GM04504 (cell line): ENCODE results near the gene FAM229B.
A peak's percentile ranks its signal among the peaks of the same experiment; 100 is the strongest.
"Not testable (repeated sequence)": the region's sequence is repeated elsewhere in the genome, so short reads cannot be mapped to it uniquely, and the experiment has no call there.

Experiments used
- DNase-seq: peaks from one replicate; pipeline ENCODE4 v3.0.0-alpha.2; 2012; ENCODE audit warnings: low read depth

FAM229B gene, protein sequence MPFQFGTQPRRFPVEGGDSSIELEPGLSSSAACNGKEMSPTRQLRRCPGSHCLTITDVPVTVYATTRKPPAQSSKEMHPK

DNA sequence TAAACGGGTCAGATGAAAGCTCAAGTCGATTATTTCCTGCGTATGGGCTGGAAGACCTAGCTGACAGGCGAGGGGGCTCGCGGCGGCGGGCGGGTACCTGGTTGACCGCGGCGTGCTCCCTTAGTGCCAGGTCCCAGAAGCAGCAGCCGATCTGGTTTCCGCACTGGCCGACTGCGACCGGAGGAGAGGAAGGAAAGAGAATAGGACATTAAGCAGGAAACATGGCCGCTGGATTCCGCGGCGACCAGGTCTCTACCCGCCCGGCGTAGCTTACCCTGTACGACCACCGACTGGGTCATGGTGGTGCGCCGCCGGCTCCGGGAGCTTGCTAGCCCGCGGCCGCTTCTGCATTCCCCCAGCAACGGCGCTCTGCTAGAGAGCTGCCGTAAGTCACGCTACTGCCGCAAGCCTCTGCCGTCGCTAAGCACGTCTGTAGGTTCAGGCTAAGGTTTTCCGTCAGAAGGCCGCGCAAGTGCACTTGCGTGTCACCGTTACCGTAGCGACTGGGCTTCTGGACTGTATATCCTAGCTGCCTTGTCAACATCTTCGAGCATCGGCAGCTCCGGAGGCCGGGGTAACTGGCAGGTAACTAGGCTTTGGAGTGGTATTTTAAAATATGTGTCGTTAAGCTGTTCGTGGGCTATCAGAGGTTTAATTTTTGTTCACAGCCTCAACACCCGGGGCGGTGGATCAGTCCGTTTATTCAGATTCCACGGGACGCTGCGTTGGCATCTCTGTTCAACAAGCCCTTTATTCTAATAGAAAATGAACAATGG, at the start of gene FAM229B, which contains the start of gene TUBE1:
Gene FAM229B, plus strand, starts transcription at position 456 of the 776 bp plus-strand sequence. CDS start 11,693 bp downstream, outside the sequence.
Gene TUBE1, minus strand, starts transcription at position 347 of the 776 bp plus-strand sequence. Its CDS starts 48 bp downstream, at position 299.
- DNase-seq, result peak; percentile 91

DNA sequence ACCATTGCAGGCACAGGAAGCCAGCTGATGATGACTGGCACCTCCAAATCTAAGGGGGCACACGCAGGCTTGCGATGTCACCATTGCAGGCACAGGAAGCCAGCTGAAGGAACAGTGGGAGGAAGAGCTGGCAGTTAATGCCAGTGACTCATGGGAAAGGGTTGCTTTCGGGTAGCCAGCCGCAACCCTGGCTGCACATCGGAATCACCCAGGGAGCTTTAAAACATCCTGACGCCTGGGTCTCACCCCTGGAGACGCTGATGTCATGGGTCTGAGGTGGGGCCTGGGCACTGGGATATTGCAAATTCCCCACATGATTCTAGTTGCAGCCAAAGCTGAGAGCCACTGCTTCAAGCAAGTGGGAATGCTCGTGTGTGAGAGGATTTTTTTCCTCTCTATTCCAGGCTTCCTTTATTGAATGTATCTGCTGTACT, 49.6 kb upstream of the FAM229B start:
- DNase-seq, result peak; percentile 97

DNA sequence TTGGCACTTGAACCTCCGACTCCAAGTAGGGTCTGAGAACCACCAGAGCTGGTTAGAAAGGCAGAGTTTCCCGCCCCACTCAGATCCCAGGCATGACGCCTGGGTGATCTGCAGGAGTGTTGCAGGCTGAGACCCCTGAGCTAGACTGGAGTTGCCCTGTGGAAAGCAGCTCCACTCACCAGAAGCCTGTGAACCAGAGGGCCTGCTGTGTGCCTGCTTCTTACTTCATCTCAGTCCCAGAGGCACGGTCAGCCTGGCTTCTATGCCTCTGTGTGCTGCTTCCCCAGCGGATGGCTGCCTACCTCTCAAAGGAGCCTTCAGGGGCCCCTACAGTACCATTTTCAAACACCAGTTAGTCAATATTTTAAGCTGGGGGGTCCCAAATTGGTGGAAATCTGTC, 49.1 kb upstream of the FAM229B start:
- no peak for DNase-seq

DNA sequence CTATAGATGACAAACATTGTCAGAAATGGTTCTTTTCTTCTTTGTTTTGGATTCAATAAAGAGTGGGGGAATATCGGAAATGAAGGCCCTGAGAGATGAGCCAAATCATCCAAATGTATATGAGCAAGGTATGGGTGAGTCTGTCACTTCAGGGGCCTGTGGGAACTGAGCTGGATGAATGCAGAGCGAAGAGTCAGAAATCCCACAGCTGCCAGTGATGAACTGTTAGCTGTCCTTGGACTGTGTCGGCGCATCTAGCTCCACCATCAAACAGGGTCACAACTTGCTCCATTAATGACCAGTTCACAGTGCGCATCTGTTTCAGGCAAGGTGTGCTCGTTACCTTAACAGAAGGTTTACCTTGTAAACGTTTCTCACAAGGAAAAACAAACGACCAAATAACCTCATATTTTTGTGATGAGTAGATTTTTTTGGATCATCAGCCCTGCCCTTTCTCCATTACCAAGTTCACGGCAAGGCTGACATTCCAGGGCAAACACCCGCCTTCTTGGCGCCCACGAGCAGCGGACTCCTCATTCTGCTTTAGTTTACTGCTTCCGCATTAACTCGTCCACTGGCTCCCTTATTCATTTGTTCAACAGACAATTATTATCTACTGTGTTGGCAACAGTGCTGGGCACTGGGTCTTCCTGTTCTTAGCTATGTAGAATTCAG, 48.5 kb upstream of the FAM229B start:
- no peak for DNase-seq

DNA sequence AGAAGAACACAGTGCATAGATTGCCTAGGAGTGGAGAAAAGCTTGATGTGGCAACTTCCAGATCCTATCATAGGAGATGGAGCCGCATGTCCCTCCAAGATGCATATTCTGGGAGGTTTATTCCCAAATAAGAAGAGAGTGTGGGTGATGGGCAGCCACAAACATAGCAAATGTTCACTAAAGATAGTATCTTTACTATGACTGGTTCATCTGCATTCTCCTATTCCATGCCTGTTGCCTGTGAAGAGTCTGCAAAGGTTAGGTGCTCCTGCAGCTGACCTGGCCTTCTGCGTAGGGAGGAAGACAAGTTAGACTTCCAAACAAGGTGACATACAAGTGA, 48.0 kb upstream of the FAM229B start:
- DNase-seq, result no peak

DNA sequence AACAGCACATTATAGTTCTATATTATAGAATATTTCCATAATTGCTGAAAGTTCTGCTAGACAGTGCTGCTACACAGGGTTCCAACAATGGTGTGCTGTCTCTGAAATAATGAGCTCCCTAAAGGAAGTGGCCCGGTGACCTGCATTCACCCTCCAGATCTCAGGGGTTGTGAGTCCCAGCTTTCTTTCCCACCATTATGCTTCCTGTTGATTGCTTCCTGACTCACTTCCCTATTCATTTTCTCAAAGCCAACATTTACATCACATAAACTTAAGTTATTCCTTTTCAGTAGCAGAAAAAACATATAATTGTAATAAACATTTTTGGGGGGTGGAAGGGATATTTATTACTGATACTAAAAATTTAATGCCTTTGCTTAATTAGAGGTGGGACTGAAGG, 46.4 kb upstream of the FAM229B start:
- DNase-seq, result no peak

DNA sequence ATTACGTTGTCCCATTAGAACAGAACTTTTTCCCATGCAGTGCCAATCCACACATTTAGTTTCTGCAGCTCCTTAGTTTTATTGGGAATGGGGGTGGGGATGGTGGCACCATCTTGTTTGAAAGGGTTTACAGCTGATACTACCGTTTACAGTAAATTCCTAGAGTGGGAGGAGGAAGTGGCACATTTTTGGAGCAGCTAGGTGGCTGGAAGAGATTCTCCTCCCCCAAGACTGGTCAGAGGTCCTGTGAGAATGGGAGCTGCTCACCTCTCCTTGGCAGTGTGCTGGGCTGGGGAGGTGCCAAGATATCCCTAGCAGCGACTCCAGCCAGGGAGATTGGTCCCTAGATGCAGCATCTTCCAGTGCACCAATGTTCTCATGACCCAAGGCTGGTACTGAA, 45.9 kb upstream of the FAM229B start:
- no peak for DNase-seq

DNA sequence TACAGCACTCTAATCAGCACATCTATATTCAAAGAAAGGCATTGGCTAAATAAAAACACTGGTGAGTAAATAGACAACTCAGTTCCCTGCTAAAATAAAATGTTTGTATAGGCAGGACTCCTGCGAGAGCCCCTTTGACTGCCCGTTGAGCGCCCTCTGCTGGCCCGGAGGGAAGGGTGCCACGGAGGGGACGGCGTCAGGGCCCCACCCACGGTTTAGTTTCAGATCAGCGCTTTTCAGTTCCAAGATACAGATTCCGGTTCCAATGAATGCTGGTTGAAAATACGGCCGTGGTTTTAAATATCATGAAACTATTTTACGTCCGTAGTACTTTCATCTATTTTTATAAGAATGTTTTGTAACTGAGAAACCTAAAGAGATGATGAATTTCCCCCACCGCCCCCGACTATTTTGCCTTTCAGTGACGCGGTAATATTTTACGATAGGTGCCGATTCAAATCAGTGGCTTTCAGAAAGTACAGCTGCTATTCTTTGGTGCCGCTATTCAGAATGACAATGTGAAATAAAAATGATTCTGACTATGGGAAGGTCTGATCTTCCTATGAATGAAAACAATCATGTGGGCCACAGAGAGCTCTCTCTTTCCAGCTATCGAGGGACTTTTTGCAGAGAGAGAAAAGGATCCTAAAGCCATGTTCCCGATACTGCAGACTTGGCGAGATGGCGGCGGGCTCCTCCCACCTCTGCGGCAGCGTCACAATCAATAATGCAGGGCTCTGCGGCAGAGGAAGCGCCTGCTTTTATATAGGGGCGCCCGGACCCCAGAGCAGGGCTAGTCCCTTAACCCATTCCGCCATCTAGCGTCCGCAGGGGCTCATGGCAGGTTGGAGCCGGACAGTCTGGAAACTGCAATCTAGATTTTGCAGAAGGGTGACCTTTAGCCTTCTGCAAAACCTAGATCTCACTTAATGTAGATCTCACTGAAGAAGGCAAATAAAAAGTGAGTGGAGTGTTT, 44.1 kb upstream of the FAM229B start:
- DNase-seq, result peak; percentile 71

DNA sequence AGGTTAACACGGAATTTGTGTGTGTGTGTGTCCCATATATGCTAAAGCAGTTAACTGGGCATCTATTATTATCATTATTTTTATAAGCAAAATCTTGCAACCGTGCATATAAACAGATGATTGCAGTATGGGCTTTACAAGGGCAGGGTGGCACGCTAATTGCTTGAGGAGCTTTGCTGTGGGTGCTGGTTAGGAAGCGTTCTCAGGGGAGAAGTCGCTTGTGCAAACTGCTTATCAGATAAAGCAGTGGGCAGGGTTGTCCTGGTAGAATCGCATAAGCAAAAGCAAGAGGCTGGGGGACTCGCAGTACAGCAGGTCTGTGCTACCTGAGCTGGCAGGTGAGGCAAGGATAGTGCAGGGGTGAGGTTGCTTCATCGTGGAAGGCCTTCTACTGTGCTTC, 43.2 kb upstream of the FAM229B start:
- no peak for DNase-seq

DNA sequence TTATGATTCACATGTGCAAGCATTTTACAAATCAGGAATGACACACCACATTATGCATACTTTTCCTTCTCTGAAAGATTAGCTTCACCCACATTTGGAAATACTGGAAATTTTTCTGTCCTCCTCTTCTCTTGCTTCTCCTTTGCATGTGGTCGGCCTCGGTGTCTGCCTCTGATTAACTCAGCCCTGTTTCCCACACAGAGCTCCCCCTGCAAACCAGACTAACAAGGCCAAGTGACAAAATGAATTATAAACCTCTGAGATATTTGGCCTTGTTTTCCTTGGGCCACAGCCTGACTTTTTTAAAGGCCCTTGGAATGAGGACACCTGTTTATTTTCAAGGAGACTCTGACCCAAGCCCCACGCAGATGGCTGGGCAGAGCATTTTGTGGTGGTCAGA, 42.5 kb upstream of the FAM229B start:
- peak; percentile 92 for DNase-seq

DNA sequence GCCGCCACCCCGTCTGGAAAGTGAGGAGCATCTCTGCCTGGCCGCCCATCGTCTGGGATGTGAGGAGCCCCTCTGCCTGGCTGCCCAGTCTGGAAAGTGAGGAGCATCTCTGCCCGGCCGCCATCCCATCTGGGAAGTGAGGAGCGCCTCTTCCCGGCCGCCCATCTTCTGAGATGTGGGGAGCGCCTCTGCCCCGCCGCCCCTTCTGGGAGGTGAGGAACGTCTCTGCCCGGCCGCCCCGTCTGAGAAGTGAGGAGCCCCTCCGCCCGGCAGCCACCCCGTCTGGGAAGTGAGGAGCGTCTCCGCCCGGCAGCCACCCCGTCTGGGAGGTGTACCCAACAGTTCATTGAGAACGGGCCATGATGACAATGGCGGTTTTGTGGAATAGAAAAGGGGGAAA, 39.9 kb upstream of the FAM229B start:
- DNase-seq, result not testable (repeated sequence)

DNA sequence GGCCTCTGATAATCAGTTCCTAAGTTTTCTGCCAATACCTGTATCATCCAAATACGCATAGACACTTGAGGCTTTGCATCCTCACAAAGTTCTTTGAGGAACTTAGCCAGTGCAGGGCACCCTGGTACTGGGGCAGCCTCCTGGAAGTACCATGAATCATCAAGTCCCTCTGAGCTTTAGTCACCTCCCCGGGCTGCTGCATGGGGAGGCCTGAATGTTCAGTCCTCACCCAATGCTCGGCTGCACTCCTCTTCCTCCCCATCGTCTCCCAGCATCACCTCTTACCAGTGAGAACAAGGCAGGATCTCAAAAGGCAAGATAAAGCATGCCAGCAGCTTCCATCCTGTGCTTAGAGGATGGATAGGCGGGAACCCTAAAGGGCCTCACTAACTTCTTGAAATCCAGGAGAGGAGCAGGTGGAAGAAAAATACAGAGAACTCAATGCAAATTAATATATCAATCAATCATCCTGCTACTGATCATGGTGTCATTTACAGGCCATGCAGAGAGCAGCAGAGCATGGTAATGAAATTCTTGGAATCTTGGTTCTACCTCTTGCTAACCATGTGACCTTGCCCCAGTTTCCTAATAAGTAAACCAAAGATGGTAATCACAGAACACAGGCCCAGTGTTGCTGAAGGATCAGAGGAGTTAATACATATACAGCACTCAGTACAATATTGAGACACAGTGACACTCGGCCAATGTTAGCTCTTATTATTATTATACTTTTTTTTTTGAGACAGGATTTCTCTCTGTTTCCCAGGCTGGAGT, 38.2 kb upstream of the FAM229B start:
- no peak for DNase-seq

DNA sequence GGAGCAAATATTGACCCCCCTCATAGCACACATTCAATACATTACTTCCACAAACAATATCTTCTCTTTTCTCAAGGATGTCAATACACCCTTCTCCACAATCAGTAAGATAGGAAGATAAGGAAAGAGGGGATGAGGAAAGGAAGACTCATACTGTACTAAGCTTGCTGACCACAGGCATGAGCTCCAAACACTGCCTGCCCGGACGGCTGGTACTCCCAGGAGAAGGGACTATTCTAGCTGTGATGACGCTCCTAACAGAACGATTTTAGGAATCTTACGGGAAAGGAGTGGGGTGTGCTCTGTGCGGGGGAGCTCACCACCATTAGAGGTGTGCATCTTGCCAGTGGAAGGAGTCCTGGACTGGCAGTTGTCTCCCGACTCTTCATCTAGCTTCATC, 37.4 kb upstream of the FAM229B start:
- no peak for DNase-seq

DNA sequence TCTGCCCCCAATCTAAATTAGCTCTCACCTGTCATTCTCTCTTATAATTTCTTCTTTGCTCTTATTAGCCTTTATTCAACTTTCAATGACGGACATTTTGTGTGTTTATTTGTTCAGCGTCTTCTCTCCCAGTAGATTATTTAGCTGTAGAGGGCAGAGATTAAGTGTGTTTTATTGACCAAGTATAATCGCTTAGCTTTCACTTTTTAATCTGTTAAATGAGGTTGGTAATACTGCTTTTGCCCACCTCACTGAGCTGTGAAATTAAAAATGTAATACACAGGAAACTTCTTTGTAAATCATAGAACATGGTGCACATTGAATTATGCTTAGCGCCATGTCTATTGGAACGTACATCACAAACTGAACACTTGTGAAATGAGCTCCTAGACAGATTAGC, 37.0 kb upstream of the FAM229B start:
- no peak for DNase-seq

DNA sequence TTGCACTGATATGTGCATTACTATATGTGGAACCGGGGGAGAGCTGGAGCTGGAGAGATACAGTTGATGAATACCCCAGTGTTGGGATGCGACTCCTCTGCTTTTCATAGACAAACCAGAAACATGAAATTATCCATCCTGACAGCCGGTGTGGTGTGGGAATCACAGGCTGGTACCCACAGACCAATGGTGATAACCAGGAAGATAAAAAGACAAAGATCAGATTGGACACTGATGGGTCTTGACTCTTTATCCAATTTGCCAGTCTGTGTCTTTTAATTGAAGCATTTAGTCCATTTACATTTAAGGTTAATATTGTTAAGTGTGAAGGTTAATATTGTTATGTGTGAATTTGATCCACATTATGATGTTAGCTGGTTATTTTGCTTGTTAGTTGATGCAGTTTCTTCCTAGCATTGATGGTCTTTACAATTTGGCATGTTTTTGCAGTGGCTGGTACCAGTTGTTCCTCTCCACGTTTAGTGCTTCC, 36.1 kb upstream of the FAM229B start:
- not testable (repeated sequence) for DNase-seq

DNA sequence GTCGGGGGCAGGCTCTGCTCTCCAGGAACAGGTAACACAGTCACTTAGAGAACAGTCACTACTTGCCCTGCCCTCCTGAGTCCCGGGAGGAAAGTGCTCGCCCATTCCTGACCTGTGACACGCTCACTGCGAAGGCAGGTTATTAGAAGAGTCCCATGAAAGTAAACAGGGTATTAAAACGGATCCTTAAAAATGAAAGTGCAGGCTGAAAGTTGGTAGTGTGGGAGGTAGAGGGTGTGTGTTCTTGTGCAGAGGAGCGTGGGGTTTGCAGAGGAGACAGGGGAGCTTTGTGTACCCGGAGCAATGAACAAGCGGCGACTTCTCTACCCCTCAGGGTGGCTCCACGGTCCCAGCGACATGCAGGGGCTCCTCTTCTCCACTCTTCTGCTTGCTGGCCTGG, 33.4 kb upstream of the FAM229B start, which contains the start of gene CCN6:
Gene CCN6, plus strand, starts transcription at position 104 of the 400 bp plus-strand sequence. Its CDS starts 254 bp downstream, at position 358.
- no peak for DNase-seq

DNA sequence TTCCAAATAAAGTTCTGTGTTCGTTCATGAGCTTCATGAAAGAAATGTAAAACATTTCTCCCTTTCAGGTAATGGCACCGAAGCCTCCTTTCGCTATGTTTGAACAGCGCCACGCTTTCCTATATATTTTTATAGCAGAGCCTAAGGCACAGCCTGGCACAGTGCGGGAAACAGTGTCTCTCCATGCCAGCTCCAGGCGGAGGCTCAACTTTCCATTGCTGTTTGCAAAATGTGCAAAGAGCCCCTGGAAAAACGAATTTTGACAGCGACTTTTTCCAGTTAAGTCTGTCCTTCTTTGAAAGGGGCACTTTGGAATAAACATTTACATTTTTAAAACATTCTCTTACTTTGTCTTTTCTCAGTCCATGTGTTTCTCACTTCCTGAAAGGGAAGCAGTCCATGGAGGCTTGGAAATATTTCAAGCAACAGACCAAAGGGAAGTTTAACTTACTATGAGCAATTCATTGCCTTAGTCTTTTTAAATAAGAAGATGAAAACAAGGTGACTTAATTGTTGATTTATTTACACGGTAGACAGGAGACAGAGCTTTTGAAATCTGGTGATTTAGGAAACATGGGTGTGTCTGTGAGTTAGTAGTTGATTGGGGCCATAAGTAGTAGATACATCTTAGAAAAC, 32.7 kb upstream of the FAM229B start:
- DNase-seq, result no peak

DNA sequence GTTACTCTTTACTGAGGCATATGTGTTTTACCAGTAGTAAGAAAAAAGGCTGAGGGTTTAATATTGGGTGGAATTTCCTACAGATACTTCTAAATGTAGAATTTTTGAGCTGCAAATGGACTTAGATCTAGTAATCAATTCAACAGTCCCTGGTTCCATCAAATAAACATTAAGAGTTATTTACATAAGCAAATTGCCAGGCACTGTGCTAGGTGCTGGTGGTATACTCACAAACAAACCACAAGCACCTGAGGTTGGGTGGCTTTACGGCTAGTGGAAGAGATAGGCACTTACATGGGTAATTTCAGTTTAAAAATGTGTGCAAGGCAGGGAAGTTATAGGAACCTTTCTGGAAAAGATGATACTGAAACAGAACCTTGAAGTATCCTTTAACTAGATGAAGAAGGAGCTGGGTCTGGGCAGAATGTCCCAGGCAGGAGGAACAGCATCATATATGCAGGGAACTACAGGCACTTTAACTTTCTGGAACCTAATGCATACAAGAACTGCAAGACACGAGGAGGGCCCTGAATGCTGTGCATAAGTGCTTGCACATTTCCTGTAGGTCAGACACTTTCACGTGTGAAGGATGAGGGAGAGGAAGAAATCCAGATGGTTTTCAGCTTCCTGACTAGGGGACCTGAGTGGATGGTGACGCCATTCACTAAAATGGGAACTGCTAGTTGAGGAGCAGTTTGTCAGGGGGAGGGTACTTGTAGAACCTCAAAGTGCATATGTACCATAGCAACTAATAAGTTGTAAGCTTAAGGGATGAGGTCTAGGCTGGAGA, 29.0 kb upstream of the FAM229B start:
- DNase-seq, result no peak

DNA sequence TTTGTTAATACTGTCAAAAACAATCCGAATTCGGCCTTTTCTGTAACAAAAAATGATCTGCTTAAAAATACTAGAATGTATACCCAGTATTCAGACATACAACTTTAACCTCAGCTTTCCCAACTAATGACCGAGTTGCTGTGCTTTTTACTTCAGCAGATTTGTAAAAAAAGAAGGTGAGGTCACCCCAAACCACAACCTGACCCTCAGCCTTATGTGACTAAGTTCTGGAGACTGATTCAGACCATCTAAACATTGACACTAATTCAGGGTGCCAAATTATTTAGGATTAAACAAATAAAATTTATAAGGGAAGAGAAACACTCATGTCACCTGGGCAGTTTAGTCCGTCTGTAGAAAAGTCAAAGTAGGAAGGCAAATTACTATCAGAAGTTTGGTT, 25.8 kb upstream of the FAM229B start:
- DNase-seq, result no peak

DNA sequence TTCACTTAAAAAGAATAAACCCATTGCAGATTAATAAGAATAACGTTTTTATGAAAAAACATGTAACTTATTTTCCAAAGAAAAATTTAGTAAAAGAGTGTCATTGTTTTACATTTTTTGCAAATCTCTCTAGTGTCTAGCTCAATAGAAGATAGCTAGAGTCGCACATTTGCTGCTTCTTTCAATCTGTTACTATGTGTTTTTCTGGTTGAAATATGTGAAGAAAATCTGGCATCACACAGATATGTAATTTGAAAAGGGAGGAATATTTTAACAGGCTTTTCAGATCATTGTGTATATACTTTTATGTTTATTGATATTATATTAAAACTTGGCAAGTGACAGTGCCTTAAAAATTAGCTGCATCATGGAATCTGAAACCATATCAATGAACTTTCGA, 24.4 kb upstream of the FAM229B start:
- DNase-seq, result no peak
